GM23338 (cell line): ENCODE measurements around the gene PRSS21. TPM values are rescaled to one million over a fixed set of nuclear protein-coding genes. Genes with fewer than 3 reads are reported as not detected.

Source experiments
- ATAC-seq: fragments of 200-7000 bp; cut with Tn5 transposase; 3 replicates; pipeline ENCODE4 v1.9.1; 2020
- DNase-seq: peaks from one replicate; pipeline ENCODE4 v3.0.0-alpha.2; 2015; ENCODE audit warnings: low spot score
- H2AFZ ChIP-seq: fragments of 200-600 bp; sonication (generic); 2 replicates; pipeline ENCODE4 v1.8.0; 2016; ENCODE audit warnings: antibody characterized with exemption, mild to moderate bottlenecking, moderate library complexity
- H3F3A ChIP-seq: fragments of 200-600 bp; sonication (generic); replicated peaks from 2 replicates; pipeline ENCODE4 v1.8.0; 2017; ENCODE audit warnings: antibody characterized with exemption, mixed run types, low read depth
- H3K27ac ChIP-seq: fragments of 200-600 bp; sonication (generic); 2 replicates; pipeline ENCODE4 v1.6.1; 2016; ENCODE audit warnings: low read depth
- H3K27me3 ChIP-seq: fragments of 200-600 bp; sonication (generic); 2 replicates; pipeline ENCODE4 v1.8.0; 2016; ENCODE audit warnings: mild to moderate bottlenecking, mixed run types, moderate library complexity; ENCODE audit not compliant: insufficient read depth
- H3K36me3 ChIP-seq: fragments of 200-600 bp; sonication (generic); 2 replicates; pipeline ENCODE4 v1.8.0; 2016; ENCODE audit warnings: mild to moderate bottlenecking; ENCODE audit not compliant: insufficient read depth
- H3K4me1 ChIP-seq: fragments of 200-600 bp; sonication (generic); 2 replicates; pipeline ENCODE4 v1.8.0; 2016; ENCODE audit warnings: mild to moderate bottlenecking, moderate library complexity; ENCODE audit not compliant: insufficient read depth
- H3K4me2 ChIP-seq: fragments of 200-600 bp; sonication (generic); 2 replicates; pipeline ENCODE4 v1.7.1; 2017; ENCODE audit warnings: mixed run types
- H3K4me3 ChIP-seq: fragments of 200-600 bp; sonication (generic); 2 replicates; pipeline ENCODE4 v1.6.1; 2016; ENCODE audit warnings: mixed run types
- H3K79me2 ChIP-seq: fragments of 200-600 bp; sonication (generic); replicated peaks from 2 replicates; pipeline ENCODE4 v1.8.0; 2017; ENCODE audit warnings: mild to moderate bottlenecking; ENCODE audit not compliant: insufficient read depth
- H3K9me2 ChIP-seq: fragments of 200-600 bp; sonication (generic); 2 replicates; pipeline ENCODE4 v1.8.0; 2017; ENCODE audit not compliant: insufficient read depth
- H4K20me1 ChIP-seq: fragments of 200-600 bp; sonication (generic); replicated peaks from 2 replicates; pipeline ENCODE4 v1.8.0; 2017; ENCODE audit warnings: mild to moderate bottlenecking; ENCODE audit not compliant: insufficient read depth
- H3K27ac Mint-ChIP-seq: 2 replicates; pipeline ENCODE4 v1.8.0; 2020; ENCODE audit warnings: inconsistent platforms, mild to moderate bottlenecking, moderate library complexity, mixed read lengths
- H3K27me3 Mint-ChIP-seq: 3 replicates; pipeline ENCODE4 v1.8.0; 2022; ENCODE audit warnings: low read depth, mild to moderate bottlenecking, moderate library complexity, mixed read lengths, inconsistent platforms; ENCODE audit not compliant: insufficient read depth, poor library complexity
- H3K36me3 Mint-ChIP-seq: 3 replicates; pipeline ENCODE4 v1.8.0; 2021; ENCODE audit warnings: low read depth, mild to moderate bottlenecking, inconsistent platforms, moderate library complexity, mixed read lengths
- H3K4me1 Mint-ChIP-seq: 3 replicates; pipeline ENCODE4 v1.8.0; 2020; ENCODE audit warnings: mild to moderate bottlenecking, inconsistent platforms, mixed read lengths
- H3K4me3 Mint-ChIP-seq: 3 replicates; pipeline ENCODE4 v1.8.0; 2021; ENCODE audit warnings: moderate library complexity, mild to moderate bottlenecking, inconsistent platforms, mixed read lengths
- H3K9me3 Mint-ChIP-seq: 3 replicates; pipeline ENCODE4 v1.8.0; 2020; ENCODE audit warnings: moderate library complexity, mild to moderate bottlenecking, inconsistent platforms, mixed read lengths
- CREB1 ChIP-seq: fragments of 250-450 bp; sonication (Bioruptor Pico); IDR thresholded peaks from 2 replicates; pipeline ENCODE4 v1.5.0; 2020; ENCODE audit warnings: low read depth, mild to moderate bottlenecking, moderate library complexity
- CTCF ChIP-seq, 2 experiments: fragments of 200-600 bp in 1 of 2; sonication (generic) in 1 of 2; conservative IDR thresholded peaks; 2 replicates each; pipeline versions ENCODE4 v1.5.1 to v1.6.1; 2016 to 2017; ENCODE audit warnings: antibody characterized with exemption in 2 of 2, low read depth in 2 of 2, mild to moderate bottlenecking in 2 of 2, moderate library complexity in 1 of 2
- ETS1 ChIP-seq: IDR thresholded peaks from 2 replicates; pipeline ENCODE4 v1.6.1; 2016; ENCODE audit warnings: antibody characterized with exemption
- EZH2 ChIP-seq: fragments of 200-600 bp; sonication (generic); IDR thresholded peaks from one replicate; pipeline ENCODE4 v1.8.0; 2017; ENCODE audit warnings: antibody characterized with exemption, mild to moderate bottlenecking, low read depth; ENCODE audit not compliant: unreplicated experiment
- EZH2phosphoT487 ChIP-seq: fragments of 200-600 bp; sonication (generic); IDR thresholded peaks from one replicate; pipeline ENCODE4 v1.8.1; 2018; ENCODE audit warnings: antibody characterized with exemption; ENCODE audit not compliant: unreplicated experiment
- JUNB ChIP-seq: IDR thresholded peaks from one replicate; pipeline ENCODE4 v1.6.1; 2016; ENCODE audit warnings: antibody characterized with exemption; ENCODE audit not compliant: unreplicated experiment
- NANOG ChIP-seq: IDR thresholded peaks from 2 replicates; pipeline ENCODE4 v1.6.1; 2016; ENCODE audit warnings: antibody characterized with exemption, borderline replicate concordance
- POLR2AphosphoS5 ChIP-seq: IDR thresholded peaks from 2 replicates; pipeline ENCODE4 v1.6.1; 2016; ENCODE audit warnings: antibody characterized with exemption, low read depth
- REST ChIP-seq: IDR thresholded peaks from one replicate; pipeline ENCODE4 v1.6.1; 2018; ENCODE audit warnings: antibody characterized with exemption; ENCODE audit not compliant: unreplicated experiment
- STAT1 ChIP-seq: IDR thresholded peaks from one replicate; pipeline ENCODE4 v1.6.1; 2016; ENCODE audit warnings: antibody characterized with exemption; ENCODE audit not compliant: unreplicated experiment
- ZNF114 ChIP-seq: fragments of 250-450 bp; sonication (Bioruptor Pico); IDR thresholded peaks from 2 replicates; pipeline ENCODE4 v1.5.0; 2020; ENCODE audit warnings: mild to moderate bottlenecking, moderate library complexity
- ZNF331 ChIP-seq: fragments of 250-450 bp; sonication (Bioruptor Pico); IDR thresholded peaks from 2 replicates; pipeline ENCODE4 v1.5.0; 2020; ENCODE audit warnings: low read depth, mild to moderate bottlenecking, moderate library complexity
- ZNF462 ChIP-seq: fragments of 250-450 bp; sonication (Bioruptor Pico); IDR thresholded peaks from 2 replicates; pipeline ENCODE4 v1.5.0; 2020; ENCODE audit warnings: mild to moderate bottlenecking, moderate library complexity
- polyA plus RNA-seq: library from polyadenylated mRNA; unstranded; fragments of >200 nt; fragmentation: Nextera tagmentation; extraction: Ambion mirVana; gene quantifications from 2 replicates; pipeline ENCODE4 v1.2.1, GENCODE V29; 2016
- total RNA-seq: library from RNA; depleted of rRNA; stranded (reverse); fragments of >200 nt; shearing (Covaris generic); gene quantifications from 2 replicates; pipeline ENCODE4 v1.2.3, GENCODE V29; 2014

Gene PRSS21
- total and polyA plus RNA-seq, 2 experiments from 2014 or later, result 2.4 to 3.1 TPM

GRCh38 chr16:2776500-2777139, 40.4 kb upstream of the PRSS21 start:
- H3K36me3 Mint-ChIP-seq, result peaks cover 42% of the 10 kb centered on the region
- peaks cover 26% of the 10 kb centered on the region for H3K79me2 ChIP-seq
- peak overlapping the region; percentile 78 for H3K4me2 ChIP-seq
- no peaks in the 10 kb centered on the region; the same call in 1 of the 3 replicates for H3K9me3 Mint-ChIP-seq
- H3K36me3 ChIP-seq, result 0 out of 2 replicates have a peak, but pooled peaks cover 3% of the 10 kb centered on the region
- peak overlapping the region; percentile 91 for H3K4me3 ChIP-seq
- peaks cover 32% of the 10 kb centered on the region for H3F3A ChIP-seq
- peaks cover 25% of the 10 kb centered on the region for H3K4me1 Mint-ChIP-seq
- H4K20me1 ChIP-seq, result peaks cover 11% of the 10 kb centered on the region
- no peak overlapping the region for H3K27ac ChIP-seq
- H3K4me3 Mint-ChIP-seq, result peak overlapping the region; percentile 92
- peaks cover 14% of the 10 kb centered on the region for H3K4me1 ChIP-seq
- H3K9me2 ChIP-seq, result no peaks in the 10 kb centered on the region
- peaks cover 31% of the 10 kb centered on the region for H3K27me3 Mint-ChIP-seq
- DNase-seq (peak; percentile 48), ATAC-seq (peak; percentile 1; the same call in 1 of the 3 replicates)
- no peaks in the 10 kb centered on the region for H3K27me3 ChIP-seq
- H2AFZ ChIP-seq, result no peak overlapping the region
- TF ChIP-seq ZNF114 (CRISPR knock-in tag) (no peak), STAT1 (no peak), REST (no peak), CREB1 (CRISPR knock-in tag) (no peak), ZNF462 (CRISPR knock-in tag) (no peak), ZNF331 (no peak), EZH2 (no peak), ETS1 (no peak), EZH2phosphoT487 (no peak), CTCF (conservative IDR thresholded peaks at IDR 0.05; ENCODE audit: low read depth in 2 of 2) (no peak), NANOG (no peak), POLR2AphosphoS5 (no peak), JUNB (no peak)
- H3K27ac Mint-ChIP-seq, result peak overlapping the region; percentile 91
